Astrocyte of the cerebellum (primary cell): ENCODE data around the gene PRMT9.

Source experiments
- DNase-seq: peaks from one replicate; pipeline ENCODE4 v3.0.0-alpha.2; 2011; ENCODE audit warnings: low read depth
- H3K4me3 ChIP-seq: 2 replicates; pipeline ENCODE4 v1.5.1; 2011; ENCODE audit warnings: mild to moderate bottlenecking, low read depth, low read length, moderate library complexity
- in situ Hi-C: cut with HindIII; loops from 2 replicates; pipeline ENCODE4 v1.10.0; 2017; ENCODE audit warnings: low sequenced_read_pairs
- TF ChIP-seq, protein P1 (sequence below): IDR thresholded peaks from 2 replicates; pipeline ENCODE4 v1.5.1; 2012; ENCODE audit warnings: low read length, low read depth, moderate library complexity, mild to moderate bottlenecking; ENCODE audit errors: missing control alignments

Gene PRMT9

DNA sequence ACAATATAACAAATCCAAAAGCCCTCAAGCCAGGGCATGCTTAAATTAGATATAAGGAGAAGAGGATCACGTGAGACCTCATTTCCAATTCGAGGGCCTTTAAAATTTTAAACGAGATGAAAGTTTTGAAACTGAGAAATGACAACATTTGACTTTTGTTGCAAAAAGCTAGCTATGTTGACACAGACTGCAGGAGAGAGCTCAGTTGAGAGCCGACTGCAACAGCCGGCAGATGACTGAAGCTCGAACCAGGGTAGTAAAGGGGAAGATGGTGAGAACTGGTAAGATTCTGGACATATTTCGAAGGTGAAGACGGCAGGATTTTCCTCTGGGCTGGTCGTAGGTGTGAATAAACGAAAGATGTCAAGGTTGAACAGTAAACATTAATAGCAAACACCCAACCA, 773 bp downstream of the PRMT9 start:
- DNase-seq, result no peak
- TF ChIP-seq, protein P1, sequence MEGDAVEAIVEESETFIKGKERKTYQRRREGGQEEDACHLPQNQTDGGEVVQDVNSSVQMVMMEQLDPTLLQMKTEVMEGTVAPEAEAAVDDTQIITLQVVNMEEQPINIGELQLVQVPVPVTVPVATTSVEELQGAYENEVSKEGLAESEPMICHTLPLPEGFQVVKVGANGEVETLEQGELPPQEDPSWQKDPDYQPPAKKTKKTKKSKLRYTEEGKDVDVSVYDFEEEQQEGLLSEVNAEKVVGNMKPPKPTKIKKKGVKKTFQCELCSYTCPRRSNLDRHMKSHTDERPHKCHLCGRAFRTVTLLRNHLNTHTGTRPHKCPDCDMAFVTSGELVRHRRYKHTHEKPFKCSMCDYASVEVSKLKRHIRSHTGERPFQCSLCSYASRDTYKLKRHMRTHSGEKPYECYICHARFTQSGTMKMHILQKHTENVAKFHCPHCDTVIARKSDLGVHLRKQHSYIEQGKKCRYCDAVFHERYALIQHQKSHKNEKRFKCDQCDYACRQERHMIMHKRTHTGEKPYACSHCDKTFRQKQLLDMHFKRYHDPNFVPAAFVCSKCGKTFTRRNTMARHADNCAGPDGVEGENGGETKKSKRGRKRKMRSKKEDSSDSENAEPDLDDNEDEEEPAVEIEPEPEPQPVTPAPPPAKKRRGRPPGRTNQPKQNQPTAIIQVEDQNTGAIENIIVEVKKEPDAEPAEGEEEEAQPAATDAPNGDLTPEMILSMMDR, result no peak
- H3K4me3 ChIP-seq, result peak overlapping the region; percentile 95
- in situ Hi-C loops, result no loop called here

- no peak for DNase-seq
- in situ Hi-C loops, result no loop called here
- peak overlapping the region; percentile 95 for H3K4me3 ChIP-seq
- TF ChIP-seq, protein P1, result no peak
Observed at GRCh38 chr4:147682755-147683154, 1.2 kb downstream of the PRMT9 start.

- TF ChIP-seq, protein P1, result no peak
- DNase-seq, result no peak
- no peak overlapping the region for H3K4me3 ChIP-seq
- in situ Hi-C loops, result no loop called here
Observed at GRCh38 chr4:147678796-147679549, 5.0 kb downstream of the PRMT9 start.

DNA sequence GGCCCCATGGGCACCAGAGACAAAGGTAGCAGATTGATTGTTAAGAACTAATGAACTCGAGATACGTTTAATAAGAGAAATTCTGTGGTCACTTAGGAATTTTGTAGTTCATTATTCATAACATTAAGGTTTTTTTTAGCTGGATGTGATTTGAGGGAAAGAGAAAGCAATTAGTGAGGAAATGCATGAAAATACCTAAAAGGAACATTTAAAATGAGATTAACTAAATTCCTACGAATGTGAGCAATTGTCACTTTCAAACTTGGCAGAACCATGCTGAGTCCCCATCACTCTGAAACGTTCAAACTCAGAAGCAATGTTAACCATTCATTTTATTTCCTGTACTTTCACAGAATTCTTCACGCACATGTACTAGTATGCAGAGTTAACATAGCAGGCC, 5.9 kb downstream of the PRMT9 start:
- DNase-seq, result peak; percentile 6
- TF ChIP-seq, protein P1, result no peak
- in situ Hi-C loops, result no loop called here
- H3K4me3 ChIP-seq, result no peak overlapping the region

- H3K4me3 ChIP-seq, result no peak overlapping the region
- in situ Hi-C loops, result no loop called here
- DNase-seq, result no peak
- TF ChIP-seq, protein P1, result no peak
Observed at GRCh38 chr4:147674496-147674895, 9.5 kb downstream of the PRMT9 start.

- DNase-seq, result no peak
- H3K4me3 ChIP-seq, result no peak overlapping the region
- in situ Hi-C loops, result no loop called here
- TF ChIP-seq, protein P1, result no peak
Observed at GRCh38 chr4:147674073-147674472, 9.9 kb downstream of the PRMT9 start.
